ENCODE measurements around the gene CD177. TPM values are rescaled to one million over a fixed set of nuclear protein-coding genes. Genes with fewer than 3 reads are reported as not detected.
"Not testable (repeated sequence)": the region's sequence is repeated elsewhere in the genome, so short reads cannot be mapped to it uniquely, and the experiment has no call there.

The CD177 gene
- total RNA-seq, 2 donors from 2014 or later = 0.27 to 1.1 TPM

- ATAC-seq = no peak
- intact Hi-C loops (cut with DNase I) = no loop called here
- DNase-seq = no peak
Measured at GRCh38 chr19:43331435-43332010, 22.0 kb upstream of the CD177 start.

- ATAC-seq (no peak), DNase-seq (no peak)
- intact Hi-C loops (cut with DNase I) = no loop called here
Measured at GRCh38 chr19:43332058-43332922, 21.2 kb upstream of the CD177 start.

- intact Hi-C loops (cut with DNase I); ATAC-seq; DNase-seq: not testable (repeated sequence)
Measured at GRCh38 chr19:43336508-43336907, 17.0 kb upstream of the CD177 start.

GRCh38 chr19:43337737-43338136 is 15.7 kb upstream of the CD177 start:
- ATAC-seq = no peak
- no peak for DNase-seq
- intact Hi-C loops (cut with DNase I) = no loop called here

GRCh38 chr19:43338530-43338929 is 15.0 kb upstream of the CD177 start:
- ATAC-seq = no peak
- intact Hi-C loops (cut with DNase I) = no loop called here
- DNase-seq = no peak

GRCh38 chr19:43339243-43339930 is 14.1 kb upstream of the CD177 start:
- DNase-seq; intact Hi-C loops (cut with DNase I); ATAC-seq: not testable (repeated sequence)

GRCh38 chr19:43340101-43340500 is 13.4 kb upstream of the CD177 start:
- DNase-seq; ATAC-seq; intact Hi-C loops (cut with DNase I): not testable (repeated sequence)

- intact Hi-C loops (cut with DNase I); DNase-seq; ATAC-seq: not testable (repeated sequence)
Measured at GRCh38 chr19:43341098-43341497, 12.4 kb upstream of the CD177 start.

GRCh38 chr19:43342104-43342503 is 11.4 kb upstream of the CD177 start:
- intact Hi-C loops (cut with DNase I); ATAC-seq; DNase-seq: not testable (repeated sequence)

GRCh38 chr19:43344347-43344925 is 9.1 kb upstream of the CD177 start:
- ATAC-seq; intact Hi-C loops (cut with DNase I); DNase-seq: not testable (repeated sequence)

GRCh38 chr19:43349813-43350212 is 3.7 kb upstream of the CD177 start:
- DNase-seq; intact Hi-C loops (cut with DNase I); ATAC-seq: not testable (repeated sequence)

- ATAC-seq = no peak
- no peak for DNase-seq
- intact Hi-C loops (cut with DNase I) = no loop called here
Measured at GRCh38 chr19:43351998-43352746, 1.3 kb upstream of the CD177 start.

- DNase-seq (no peak), ATAC-seq (no peak)
- intact Hi-C loops (cut with DNase I) = no loop called here
Measured at GRCh38 chr19:43354305-43354627, 780 bp downstream of the CD177 start.

GRCh38 chr19:43356749-43357148 is 3.3 kb downstream of the CD177 start:
- DNase-seq; ATAC-seq; intact Hi-C loops (cut with DNase I): not testable (repeated sequence)

GRCh38 chr19:43362179-43362578 is 8.7 kb downstream of the CD177 start:
- ATAC-seq (no peak), DNase-seq (no peak)
- intact Hi-C loops (cut with DNase I) = no loop called here

GRCh38 chr19:43362745-43363144 is 9.3 kb downstream of the CD177 start:
- intact Hi-C loops (cut with DNase I) = no loop called here
- ATAC-seq (no peak), DNase-seq (no peak)

GRCh38 chr19:43365677-43366076 is 12.2 kb downstream of the CD177 start:
- ATAC-seq; intact Hi-C loops (cut with DNase I); DNase-seq: not testable (repeated sequence)

- ATAC-seq (no peak), DNase-seq (no peak)
- intact Hi-C loops (cut with DNase I) = no loop called here
Measured at GRCh38 chr19:43367822-43368221, 14.3 kb downstream of the CD177 start.

- ATAC-seq; DNase-seq; intact Hi-C loops (cut with DNase I): not testable (repeated sequence)
Measured at GRCh38 chr19:43368897-43369296, 15.4 kb downstream of the CD177 start.

Measured in left cardiac atrium (tissue), 4 donors.